HL-60 (cell line): ENCODE data around the gene CFTR.

Source experiments
- DNase-seq, 2 experiments: peaks; one replicate each; pipeline ENCODE4 v3.0.0-alpha.2; 2010 to 2020; ENCODE audit warnings: low read depth in 1 of 2, low spot score in 1 of 2
- H3K27ac ChIP-seq: fragments of 250-450 bp; sonication (Bioruptor Pico); replicated peaks from 2 replicates; pipeline ENCODE4 v1.5.1; 2020; ENCODE audit warnings: mild to moderate bottlenecking, moderate library complexity
- H3K27me3 ChIP-seq: fragments of 250-450 bp; sonication (Bioruptor Pico); 2 replicates; pipeline ENCODE4 v1.5.1; 2021; ENCODE audit warnings: mild to moderate bottlenecking, moderate library complexity; ENCODE audit not compliant: insufficient read depth, poor library complexity, severe bottlenecking
- H3K4me3 ChIP-seq: replicated peaks from 2 replicates; pipeline ENCODE4 v1.5.1; 2011; ENCODE audit warnings: mild to moderate bottlenecking, control low read depth, low read length; ENCODE audit not compliant: insufficient read depth
- GABPA ChIP-seq: IDR thresholded peaks from 2 replicates; pipeline ENCODE4 v1.6.1; 2012; ENCODE audit warnings: low read depth
- POLR2AphosphoS5 ChIP-seq: IDR thresholded peaks from 2 replicates; pipeline ENCODE4 v1.6.1; 2012; ENCODE audit warnings: low read depth
- REST ChIP-seq: IDR thresholded peaks from 2 replicates; pipeline ENCODE4 v1.6.1; 2012; ENCODE audit warnings: low read depth; ENCODE audit not compliant: insufficient replicate concordance
- SPI1 ChIP-seq: IDR thresholded peaks from 2 replicates; pipeline ENCODE4 v1.6.1; 2012; ENCODE audit warnings: low read depth, mild to moderate bottlenecking, borderline replicate concordance
- TF ChIP-seq, protein P1 (sequence below): IDR thresholded peaks from one replicate; pipeline ENCODE4 v1.5.1; 2011; ENCODE audit warnings: low read length, control low read depth, inconsistent platforms; ENCODE audit not compliant: insufficient read depth

The CFTR gene

DNA sequence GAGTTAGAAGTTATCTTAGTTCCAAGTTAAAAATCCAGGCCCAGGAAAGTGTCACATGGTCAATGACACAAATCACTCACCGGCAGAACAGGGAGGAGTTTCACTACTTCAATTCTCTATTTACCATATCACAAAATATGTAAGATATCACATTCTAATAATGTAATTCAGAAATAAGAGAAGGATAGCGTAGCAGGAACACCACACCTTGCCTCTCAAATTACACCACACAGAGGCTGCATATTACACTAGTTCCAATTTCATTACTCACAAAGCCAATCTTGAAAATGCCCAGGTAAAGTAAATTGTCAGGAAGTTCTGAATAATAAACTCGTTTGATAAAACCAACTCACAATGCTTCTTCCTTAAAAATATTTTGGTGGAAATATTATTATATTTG is 224.2 kb downstream of the CFTR start:
- TF ChIP-seq REST: no peak
- no peak for TF ChIP-seq POLR2AphosphoS5
- TF ChIP-seq SPI1: no peak
- TF ChIP-seq, protein P1, sequence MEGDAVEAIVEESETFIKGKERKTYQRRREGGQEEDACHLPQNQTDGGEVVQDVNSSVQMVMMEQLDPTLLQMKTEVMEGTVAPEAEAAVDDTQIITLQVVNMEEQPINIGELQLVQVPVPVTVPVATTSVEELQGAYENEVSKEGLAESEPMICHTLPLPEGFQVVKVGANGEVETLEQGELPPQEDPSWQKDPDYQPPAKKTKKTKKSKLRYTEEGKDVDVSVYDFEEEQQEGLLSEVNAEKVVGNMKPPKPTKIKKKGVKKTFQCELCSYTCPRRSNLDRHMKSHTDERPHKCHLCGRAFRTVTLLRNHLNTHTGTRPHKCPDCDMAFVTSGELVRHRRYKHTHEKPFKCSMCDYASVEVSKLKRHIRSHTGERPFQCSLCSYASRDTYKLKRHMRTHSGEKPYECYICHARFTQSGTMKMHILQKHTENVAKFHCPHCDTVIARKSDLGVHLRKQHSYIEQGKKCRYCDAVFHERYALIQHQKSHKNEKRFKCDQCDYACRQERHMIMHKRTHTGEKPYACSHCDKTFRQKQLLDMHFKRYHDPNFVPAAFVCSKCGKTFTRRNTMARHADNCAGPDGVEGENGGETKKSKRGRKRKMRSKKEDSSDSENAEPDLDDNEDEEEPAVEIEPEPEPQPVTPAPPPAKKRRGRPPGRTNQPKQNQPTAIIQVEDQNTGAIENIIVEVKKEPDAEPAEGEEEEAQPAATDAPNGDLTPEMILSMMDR: no peak
- TF ChIP-seq GABPA: no peak
- Histone ChIP-seq H3K27me3 (no peaks in the 10 kb centered on the region), H3K4me3 (no peak overlapping the region), H3K27ac (no peak overlapping the region)
- DNase-seq: no peak

GRCh38 chr7:117705630-117706029 is 225.8 kb downstream of the CFTR start:
- TF ChIP-seq, protein P1: no peak
- TF ChIP-seq POLR2AphosphoS5: no peak
- TF ChIP-seq GABPA: no peak
- TF ChIP-seq REST: no peak
- no peak for TF ChIP-seq SPI1
- Histone ChIP-seq H3K27me3 (no peaks in the 10 kb centered on the region), H3K4me3 (no peak overlapping the region), H3K27ac (no peak overlapping the region)
- DNase-seq: no peak

- H3K4me3 ChIP-seq: no peak overlapping the region
- no peak for DNase-seq
- H3K27ac ChIP-seq: no peak overlapping the region
- TF ChIP-seq, protein P1: no peak
- TF ChIP-seq SPI1: no peak
- no peak for TF ChIP-seq REST
- no peak for TF ChIP-seq GABPA
- no peak for TF ChIP-seq POLR2AphosphoS5
- H3K27me3 ChIP-seq: no peaks in the 10 kb centered on the region
Observed at GRCh38 chr7:117706210-117706609, 226.4 kb downstream of the CFTR start.
